T-cell (primary cell): ENCODE data around the gene MCUR1. TPM values are rescaled to one million over a fixed set of nuclear protein-coding genes. Genes with fewer than 3 reads are reported as not detected.
"Not testable (repeated sequence)": the region's sequence is repeated elsewhere in the genome, so short reads cannot be mapped to it uniquely, and the experiment has no call there.

Source experiments
- ATAC-seq, 4 experiments: fragments of 200-7000 bp in 3 of 4; fragments of 150-1000 bp in 1 of 4; cut with Tn5 transposase; replicated peaks in 1 of 4; 1 replicate in 3 of 4; 2 replicates in 1 of 4; pipeline ENCODE4 v1.10.0; 2021; ENCODE audit warnings: moderate library complexity in 3 of 4, mild to moderate bottlenecking in 2 of 4, moderate number of reproducible peaks in 1 of 4
- CTCF ChIA-PET, 2 donors: fragments of 300-600 bp; sonication (Branson Sonifier 250); formaldehyde crosslinking; loops; one replicate each; lab custom pipeline; 2022; ENCODE audit warnings: antibody characterized with exemption in 2 of 2; lab: Charles Lee
- POLR2A ChIA-PET, 2 donors: fragments of 300-600 bp; sonication (Branson Sonifier 250); formaldehyde crosslinking; loops; one replicate each; lab custom pipeline; 2022; ENCODE audit warnings: antibody characterized with exemption in 2 of 2; lab: Charles Lee
- DNase-seq, 35 experiments: peaks; one replicate each; pipeline versions ENCODE4 v3.0.0 to v3.0.0-alpha.2; 2013 to 2023
- H3K27ac ChIP-seq: one replicate; pipeline ENCODE4 v1.5.1; 2013; ENCODE audit warnings: low read length
- H3K27me3 ChIP-seq, 2 experiments: replicated peaks in 1 of 2; 1 replicate in 1 of 2; 2 replicates in 1 of 2; pipeline versions ENCODE4 v1.6.1 to v1.7.0; 2013; ENCODE audit warnings: low read length in 1 of 2, mixed read lengths in 1 of 2; ENCODE audit not compliant: control insufficient read depth in 2 of 2, insufficient read depth in 2 of 2; ENCODE audit errors: extremely low read depth in 1 of 2
- H3K36me3 ChIP-seq, 2 donors: 1 replicate in 1 of 2; 2 replicates in 1 of 2; pipeline versions ENCODE4 v1.6.1 to v1.7.0; 2013; ENCODE audit warnings: low read length in 1 of 2; ENCODE audit not compliant: control insufficient read depth in 2 of 2, insufficient read depth in 1 of 2; ENCODE audit errors: extremely low read depth in 1 of 2
- H3K4me1 ChIP-seq, 2 experiments: 1 replicate in 1 of 2; 2 replicates in 1 of 2; pipeline versions ENCODE4 v1.6.1 to v1.7.0; 2013; ENCODE audit warnings: low read length in 2 of 2, mixed read lengths in 1 of 2; ENCODE audit not compliant: insufficient read depth in 2 of 2, control insufficient read depth in 1 of 2; ENCODE audit errors: extremely low read depth in 1 of 2
- H3K4me3 ChIP-seq, 2 donors: 1 replicate in 1 of 2; 2 replicates in 1 of 2; pipeline versions ENCODE4 v1.5.1 to v1.7.0; 2013; ENCODE audit warnings: mild to moderate bottlenecking in 2 of 2, low read length in 1 of 2, moderate library complexity in 1 of 2; ENCODE audit not compliant: control insufficient read depth in 1 of 2; ENCODE audit errors: extremely low read depth in 1 of 2
- H3K9me3 ChIP-seq: 2 replicates; pipeline ENCODE4 v1.7.0; 2013
- H3K27ac Mint-ChIP-seq, 2 donors: one replicate each; pipeline ENCODE4 v1.8.0; 2020 to 2021; ENCODE audit warnings: mild to moderate bottlenecking in 2 of 2, mixed read lengths in 2 of 2
- H3K27me3 Mint-ChIP-seq, 2 donors: one replicate each; pipeline ENCODE4 v1.8.0; 2021 to 2022; ENCODE audit warnings: mixed read lengths in 2 of 2
- H3K36me3 Mint-ChIP-seq: one replicate; pipeline ENCODE4 v1.8.0; 2021; ENCODE audit warnings: mixed read lengths
- H3K4me1 Mint-ChIP-seq, 3 donors: one replicate each; pipeline ENCODE4 v1.8.0; 2020 to 2022; ENCODE audit warnings: mixed read lengths in 3 of 3, mild to moderate bottlenecking in 1 of 3
- H3K4me3 Mint-ChIP-seq, 3 donors: one replicate each; pipeline ENCODE4 v1.8.0; 2020 to 2022; ENCODE audit warnings: mild to moderate bottlenecking in 3 of 3, mixed read lengths in 3 of 3, moderate library complexity in 3 of 3
- H3K9me3 Mint-ChIP-seq, 3 donors: one replicate each; pipeline ENCODE4 v1.8.0; 2020 to 2022; ENCODE audit warnings: mixed read lengths in 3 of 3
- WGBS: methylation state at CpG from one replicate; pipeline ENCODE4 v1.1.5; 2013; ENCODE audit warnings: missing lambda C conversion rate; ENCODE audit not compliant: insufficient coverage; 5-methylcytosine and 5-hydroxymethylcytosine counted together
- total RNA-seq, 35 experiments: library from RNA in 6 of 35; stranded (reverse) in 6 of 35; fragments of 120-200 nt in 1 of 35; gene quantifications; one replicate each; pipeline versions ENCODE4 v1.2.1 to v1.2.4 and lab custom pipeline; 2013 to 2026

MCUR1 gene
- total RNA-seq, 5 donors from 2014 or later (not counting 1 experiment from before 2014, with no cell fraction given) = 7.1 to 12.6 (median 9.3) TPM

DNA sequence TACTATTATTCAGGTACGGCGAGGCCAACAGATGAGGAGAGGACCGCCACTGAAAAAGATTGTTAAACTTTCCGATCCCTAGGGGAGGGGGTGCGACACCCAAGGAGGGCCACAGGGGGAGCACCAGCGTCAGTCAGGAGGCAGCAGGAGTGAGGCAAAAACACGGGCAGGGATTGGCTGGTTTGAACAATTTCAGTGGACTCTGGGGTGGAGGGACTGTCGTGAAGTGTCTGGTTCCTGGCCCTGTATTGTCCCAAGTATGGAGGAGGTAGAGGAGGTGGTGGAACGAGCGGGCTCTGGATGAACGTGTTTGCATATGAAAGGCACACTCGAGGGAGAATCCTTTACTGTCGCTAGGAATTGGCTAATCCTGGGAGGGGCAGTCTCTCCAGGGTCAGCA is 32.5 kb upstream of the MCUR1 start:
- DNase-seq (no peak), ATAC-seq (no peak)
- WGBS = 89% methylated on average over 13 of the region's 13 CpGs
- Mint-ChIP-seq H3K27me3 (peaks cover 5 to 8% of the 10 kb centered on the region in 2 donors), H3K4me1 (no peaks in the 10 kb centered on the region), H3K4me3 (no peak overlapping the region), H3K9me3 (no peaks in the 10 kb centered on the region), H3K36me3 (no peaks in the 10 kb centered on the region), H3K27ac (no peak overlapping the region)
- POLR2A ChIA-PET = no interaction called here
- CTCF ChIA-PET = no interaction called here
- Histone ChIP-seq H3K27ac (no peak overlapping the region), H3K4me3 (no peak overlapping the region), H3K9me3 (no peaks in the 10 kb centered on the region), H3K36me3 (no peaks in the 10 kb centered on the region), H3K4me1 (no peaks in the 10 kb centered on the region), H3K27me3 (peaks cover 0 to 9% of the 10 kb centered on the region in 2 experiments)

DNA sequence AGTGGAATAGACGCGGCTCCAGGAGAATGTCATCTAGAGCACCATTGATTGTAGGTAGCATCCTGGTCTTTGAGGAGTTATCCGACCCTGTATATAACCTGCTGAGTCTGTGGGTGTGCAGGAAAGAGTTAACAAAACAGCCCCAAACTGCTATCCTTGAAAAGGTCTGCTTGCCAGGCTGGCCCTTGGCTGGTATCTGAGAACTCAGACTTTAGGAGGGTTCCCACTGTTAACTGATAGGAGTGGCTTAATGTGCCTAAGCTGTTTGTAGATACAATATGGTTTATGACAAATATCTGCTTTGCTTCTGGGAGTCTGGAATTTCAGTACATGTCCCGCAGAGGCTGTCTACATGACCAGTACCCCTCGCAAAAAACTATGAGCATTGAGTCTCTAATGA is 27.6 kb upstream of the MCUR1 start:
- Mint-ChIP-seq H3K27me3 (peaks cover 0 to 3% of the 10 kb centered on the region in 2 donors), H3K36me3 (no peaks in the 10 kb centered on the region), H3K27ac (no peak overlapping the region), H3K9me3 (no peaks in the 10 kb centered on the region), H3K4me3 (no peak overlapping the region), H3K4me1 (no peaks in the 10 kb centered on the region)
- WGBS = 80% methylated on average over 5 of the region's 5 CpGs
- Histone ChIP-seq H3K36me3 (no peaks in the 10 kb centered on the region), H3K4me1 (no peaks in the 10 kb centered on the region), H3K4me3 (no peak overlapping the region), H3K9me3 (no peaks in the 10 kb centered on the region), H3K27me3 (peaks cover 0 to 5% of the 10 kb centered on the region in 2 experiments), H3K27ac (no peak overlapping the region)
- CTCF ChIA-PET = interaction anchor here in 1 of 2 donors (0.6 kb wide), 1 partner anchor 64 kb away, joined by 4 read pairs; no protein-coding TSS in a partner anchor
- DNase-seq (no peak), ATAC-seq (no peak)
- POLR2A ChIA-PET = no interaction called here

DNA sequence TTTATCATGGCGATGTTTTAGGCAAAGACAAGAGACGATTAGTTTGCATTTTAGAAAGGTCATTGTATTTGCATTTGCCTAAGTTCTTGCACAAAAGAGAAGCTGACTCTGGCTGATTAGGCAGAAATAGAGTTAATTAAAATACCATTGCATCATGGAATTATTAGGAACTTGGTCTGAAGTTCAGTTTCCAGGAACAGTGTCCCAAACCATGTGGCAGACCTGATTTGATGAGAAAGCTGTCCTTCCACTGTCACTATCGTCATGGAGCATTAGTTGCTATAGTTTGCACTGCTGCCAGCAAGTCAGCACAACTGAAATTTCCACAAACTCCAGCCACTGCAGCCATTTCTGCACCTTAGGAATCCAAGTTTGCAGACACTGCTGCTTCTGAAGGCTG is 24.3 kb upstream of the MCUR1 start:
- ATAC-seq (no peak), DNase-seq (no peak)
- CTCF ChIA-PET = no interaction called here
- Histone ChIP-seq H3K4me1 (no peaks in the 10 kb centered on the region), H3K9me3 (no peaks in the 10 kb centered on the region), H3K4me3 (no peak overlapping the region), H3K27me3 (no peaks in the 10 kb centered on the region), H3K27ac (no peak overlapping the region), H3K36me3 (no peaks in the 10 kb centered on the region)
- H3K4me3 Mint-ChIP-seq = no peak overlapping the region
- 61% methylated on average over 3 of the region's 3 CpGs for WGBS
- no peaks in the 10 kb centered on the region for H3K4me1 Mint-ChIP-seq
- no peaks in the 10 kb centered on the region for H3K9me3 Mint-ChIP-seq
- no peaks in the 10 kb centered on the region for H3K36me3 Mint-ChIP-seq
- H3K27me3 Mint-ChIP-seq = peaks cover 0 to 2% of the 10 kb centered on the region in 2 donors
- POLR2A ChIA-PET = no interaction called here
- H3K27ac Mint-ChIP-seq = no peak overlapping the region

DNA sequence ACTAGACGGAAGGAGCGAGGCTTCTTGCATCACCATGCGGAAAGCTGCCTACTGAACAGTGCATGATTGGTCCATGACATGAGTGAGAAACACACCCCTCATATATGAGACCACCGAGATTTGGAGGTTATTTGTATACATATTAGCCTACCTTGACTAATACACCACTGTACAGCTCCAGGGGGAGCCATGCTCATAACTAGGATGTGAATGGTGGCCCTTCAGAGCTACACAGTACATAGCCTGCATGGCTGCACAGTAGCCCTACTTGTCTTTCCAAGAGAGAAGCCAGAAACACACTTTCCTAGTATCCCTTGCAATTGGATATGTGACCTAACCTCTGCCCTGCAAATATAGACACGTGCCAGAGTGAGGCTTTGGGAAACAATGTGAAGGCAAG is 21.8 kb upstream of the MCUR1 start:
- no peaks in the 10 kb centered on the region for H3K36me3 ChIP-seq
- H3K9me3 ChIP-seq = no peaks in the 10 kb centered on the region
- 67% methylated on average over 1 of the region's 5 CpGs for WGBS
- no peaks in the 10 kb centered on the region for H3K4me1 Mint-ChIP-seq
- no peaks in the 10 kb centered on the region for H3K36me3 Mint-ChIP-seq
- DNase-seq (no peak), ATAC-seq (no peak)
- peaks cover 0 to 7% of the 10 kb centered on the region in 2 experiments for H3K27me3 ChIP-seq
- H3K9me3 Mint-ChIP-seq = no peaks in the 10 kb centered on the region
- H3K4me3 ChIP-seq = no peak overlapping the region
- peaks cover 0 to 6% of the 10 kb centered on the region in 2 donors for H3K27me3 Mint-ChIP-seq
- no peaks in the 10 kb centered on the region for H3K4me1 ChIP-seq
- no peak overlapping the region for H3K27ac Mint-ChIP-seq
- POLR2A ChIA-PET = no interaction called here
- H3K4me3 Mint-ChIP-seq = no peak overlapping the region
- H3K27ac ChIP-seq = no peak overlapping the region
- CTCF ChIA-PET = no interaction called here

DNA sequence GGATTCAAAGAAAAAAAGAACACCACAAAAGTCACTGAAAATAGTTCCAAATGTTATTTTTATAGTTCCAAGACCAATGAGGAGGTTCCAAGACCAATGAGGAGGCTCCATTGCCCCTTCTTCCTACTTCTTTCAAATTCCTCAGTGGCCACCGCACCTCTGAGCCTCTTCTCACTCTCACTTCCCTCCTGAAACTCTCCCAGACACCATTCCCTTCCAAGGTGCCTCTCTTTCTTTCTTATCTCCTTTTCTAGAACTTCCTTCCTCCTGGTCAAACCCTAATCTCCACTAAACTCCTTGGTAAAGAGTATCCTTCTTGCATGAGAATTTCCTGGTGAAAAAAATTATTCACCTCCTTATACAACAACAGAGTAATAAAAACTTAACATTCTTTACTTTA is 20.4 kb upstream of the MCUR1 start:
- H3K4me1 ChIP-seq = no peaks in the 10 kb centered on the region
- no peak overlapping the region for H3K4me3 ChIP-seq
- H3K27me3 ChIP-seq = peaks cover 0 to 7% of the 10 kb centered on the region in 2 experiments
- ChIA-PET CTCF (no interaction called here), POLR2A (no interaction called here)
- no peaks in the 10 kb centered on the region for H3K4me1 Mint-ChIP-seq
- peaks cover 4 to 6% of the 10 kb centered on the region in 2 donors for H3K27me3 Mint-ChIP-seq
- H3K27ac ChIP-seq = no peak overlapping the region
- DNase-seq (no peak), ATAC-seq (no peak)
- H3K36me3 Mint-ChIP-seq = no peaks in the 10 kb centered on the region
- H3K36me3 ChIP-seq = no peaks in the 10 kb centered on the region
- H3K9me3 Mint-ChIP-seq = no peaks in the 10 kb centered on the region
- whole genome bisulfite sequencing = 18% methylated on average over 1 of the region's 1 CpG
- no peak overlapping the region for H3K27ac Mint-ChIP-seq
- no peak overlapping the region for H3K4me3 Mint-ChIP-seq
- H3K9me3 ChIP-seq = no peaks in the 10 kb centered on the region

DNA sequence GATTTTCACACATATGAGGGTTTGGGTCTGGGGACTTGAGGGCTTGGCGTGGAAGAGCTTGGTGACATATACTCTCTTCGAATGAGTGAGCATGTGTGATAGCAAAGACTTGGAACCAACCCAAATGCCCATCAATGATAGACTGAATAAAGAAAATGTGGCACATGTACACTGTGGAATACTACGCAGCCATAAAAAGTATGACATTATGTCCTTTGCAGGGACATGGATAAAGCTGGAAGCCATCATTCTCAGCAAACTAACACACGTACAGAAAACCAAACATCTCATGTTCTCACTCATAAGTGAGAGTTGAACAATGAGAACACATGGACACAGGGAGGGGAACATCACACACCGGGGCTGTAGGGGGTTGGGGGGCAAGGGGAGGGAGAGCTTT is 19.7 kb upstream of the MCUR1 start:
- H3K27me3 Mint-ChIP-seq, H3K27ac ChIP-seq, H3K4me3 ChIP-seq, DNase-seq, H3K36me3 Mint-ChIP-seq, H3K4me1 ChIP-seq, H3K27me3 ChIP-seq, H3K27ac Mint-ChIP-seq, CTCF ChIA-PET, H3K36me3 ChIP-seq, POLR2A ChIA-PET, H3K9me3 Mint-ChIP-seq, H3K9me3 ChIP-seq, H3K4me3 Mint-ChIP-seq, ATAC-seq, H3K4me1 Mint-ChIP-seq: not testable (repeated sequence)
- no CpG with 5 or more reads among the region's 5 CpGs for WGBS

DNA sequence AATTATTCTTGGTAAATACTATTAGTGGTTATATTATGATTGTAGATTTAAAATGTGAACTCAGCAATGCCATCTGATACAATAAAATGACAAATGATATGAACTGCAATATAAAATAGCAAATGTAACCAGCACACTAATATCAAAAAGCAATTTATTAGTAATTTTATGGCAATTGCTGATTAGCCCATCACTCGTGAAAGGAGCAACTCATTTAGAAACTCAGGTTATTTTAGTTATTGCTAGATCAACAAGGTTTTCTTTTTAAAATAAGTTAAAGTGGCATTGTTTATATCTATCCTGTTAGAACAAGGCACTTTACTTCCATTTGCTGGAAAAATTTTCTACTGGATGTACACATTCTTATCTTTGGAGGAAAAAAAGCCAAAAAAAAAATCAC is 18.4 kb upstream of the MCUR1 start:
- no peaks in the 10 kb centered on the region for H3K4me1 ChIP-seq
- Mint-ChIP-seq H3K4me3 (no peak overlapping the region), H3K27me3 (peaks cover 4 to 6% of the 10 kb centered on the region in 2 donors), H3K9me3 (peaks cover 0 to 6% (median 3%) of the 10 kb centered on the region in 3 donors), H3K4me1 (no peaks in the 10 kb centered on the region), H3K36me3 (no peaks in the 10 kb centered on the region), H3K27ac (no peak overlapping the region)
- peaks cover 0 to 7% of the 10 kb centered on the region in 2 experiments for H3K27me3 ChIP-seq
- H3K4me3 ChIP-seq = no peak overlapping the region
- H3K36me3 ChIP-seq = no peaks in the 10 kb centered on the region
- no peak overlapping the region for H3K27ac ChIP-seq
- WGBS = no CpG with 5 or more reads among the region's 1 CpG
- H3K9me3 ChIP-seq = no peaks in the 10 kb centered on the region
- CTCF ChIA-PET = no interaction called here
- no peak for DNase-seq
- no peak for ATAC-seq
- POLR2A ChIA-PET = interaction anchor here in 1 of 2 donors (0.5 to 0.6 kb wide), 2 partner anchors 63 to 754 kb away, joined by 3 to 5 read pairs; no protein-coding TSS in a partner anchor
